ENCODE measurements around the gene ZIM2.
"Not testable (repeated sequence)": the region's sequence is repeated elsewhere in the genome, so short reads cannot be mapped to it uniquely, and the experiment has no call there.

- TF ChIP-seq CTCF, POLR2A (IDR thresholded peaks at IDR 0.05): not testable (repeated sequence)
Observed at GRCh38 chr19:56860409-56860808, 19.9 kb upstream of the ZIM2 start.

Data from adrenal gland (tissue), 5 donors.